ENCODE results near the gene ZBTB34.

Gene ZBTB34

GRCh38 chr9:126842977-126843799 lies 17.3 kb upstream of the ZBTB34 start:
- no peak for DNase-seq (ENCODE audit: low read depth in 4 of 4, low spot score in 1 of 4)

GRCh38 chr9:126844085-126844484 lies 16.4 kb upstream of the ZBTB34 start:
- DNase-seq (ENCODE audit: low read depth in 4 of 4, low spot score in 1 of 4), result no peak

GRCh38 chr9:126847051-126847450 lies 13.4 kb upstream of the ZBTB34 start:
- no peak for DNase-seq (ENCODE audit: low read depth in 4 of 4, low spot score in 1 of 4)

GRCh38 chr9:126849591-126850225 lies 10.7 kb upstream of the ZBTB34 start:
- no peak for DNase-seq (ENCODE audit: low read depth in 4 of 4, low spot score in 1 of 4)

- no peak for DNase-seq (ENCODE audit: low read depth in 4 of 4, low spot score in 1 of 4)
Measured at GRCh38 chr9:126851286-126851880, 9.1 kb upstream of the ZBTB34 start.

- DNase-seq (ENCODE audit: low read depth in 4 of 4, low spot score in 1 of 4), result no peak
Measured at GRCh38 chr9:126852086-126852688, 8.3 kb upstream of the ZBTB34 start.

GRCh38 chr9:126853667-126854066 lies 6.8 kb upstream of the ZBTB34 start:
- DNase-seq (ENCODE audit: low read depth in 4 of 4, low spot score in 1 of 4), result no peak

GRCh38 chr9:126854734-126855133 lies 5.7 kb upstream of the ZBTB34 start:
- no peak for DNase-seq (ENCODE audit: low read depth in 4 of 4, low spot score in 1 of 4)

GRCh38 chr9:126856326-126856877 lies 4.0 kb upstream of the ZBTB34 start:
- no peak for DNase-seq (ENCODE audit: low read depth in 4 of 4, low spot score in 1 of 4)

- no peak for DNase-seq (ENCODE audit: low read depth in 4 of 4, low spot score in 1 of 4)
Measured at GRCh38 chr9:126857261-126857960, 3.0 kb upstream of the ZBTB34 start.

- DNase-seq (ENCODE audit: low read depth in 4 of 4, low spot score in 1 of 4), result no peak
Measured at GRCh38 chr9:126859111-126859510, 1.3 kb upstream of the ZBTB34 start.

GRCh38 chr9:126860757-126861466 lies 473 bp downstream of the ZBTB34 start:
- peak in 1 of 4 experiments; percentile 2 for DNase-seq (ENCODE audit: low read depth in 4 of 4, low spot score in 1 of 4)

GRCh38 chr9:126861707-126862103 lies 1.3 kb downstream of the ZBTB34 start:
- DNase-seq (ENCODE audit: low read depth in 4 of 4, low spot score in 1 of 4), result no peak

- DNase-seq (ENCODE audit: low read depth in 4 of 4, low spot score in 1 of 4), result no peak
Measured at GRCh38 chr9:126862104-126862761, 1.8 kb downstream of the ZBTB34 start.

GRCh38 chr9:126864771-126865170 lies 4.3 kb downstream of the ZBTB34 start:
- DNase-seq (ENCODE audit: low read depth in 4 of 4, low spot score in 1 of 4), result no peak

GRCh38 chr9:126869368-126869767 lies 8.9 kb downstream of the ZBTB34 start:
- no peak for DNase-seq (ENCODE audit: low read depth in 4 of 4, low spot score in 1 of 4)

- no peak for DNase-seq (ENCODE audit: low read depth in 4 of 4, low spot score in 1 of 4)
Measured at GRCh38 chr9:126872516-126872915, 12.1 kb downstream of the ZBTB34 start.

- DNase-seq (ENCODE audit: low read depth in 4 of 4, low spot score in 1 of 4), result no peak
Measured at GRCh38 chr9:126874546-126875314, 14.3 kb downstream of the ZBTB34 start.

All from stimulated activated CD4-positive, alpha-beta T cell treated with anti-CD3 and anti-CD28 coated beads, Interleukin-1b, Interleukin-23, amount 100 ng/mL, for 24 hours (primary cell).